HepG2 (cell line): ENCODE data around the gene CPEB3. TPM values are rescaled to one million over a fixed set of nuclear protein-coding genes. Genes with fewer than 3 reads are reported as not detected.

Experiments used
- ARID2 ChIP-seq: sonication (generic); formaldehyde crosslinking; IDR thresholded peaks from 2 replicates; pipeline ENCODE4 v1.8.1; 2022; ENCODE audit warnings: mild to moderate bottlenecking, missing genetic modification reagents, borderline replicate concordance
- ATF4 ChIP-seq, 2 experiments: fragments of 450-650 bp in 1 of 2; sonication (generic) in 1 of 2; formaldehyde crosslinking; IDR thresholded peaks; 2 replicates each; pipeline versions ENCODE4 v1.5.0 to v1.8.0; 2020 to 2022; ENCODE audit warnings: mild to moderate bottlenecking in 1 of 2, missing genetic modification reagents in 1 of 2
- EHMT2 ChIP-seq: fragments of 200-600 bp; sonication (generic); IDR thresholded peaks from 2 replicates; pipeline ENCODE4 v1.7.0; 2017; ENCODE audit warnings: antibody characterized with exemption, low read depth, low read length, borderline replicate concordance
- HOXD1 ChIP-seq: sonication (generic); formaldehyde crosslinking; IDR thresholded peaks from 2 replicates; pipeline ENCODE4 v1.5.0; 2020; ENCODE audit warnings: missing genetic modification reagents
- KDM1A ChIP-seq: IDR thresholded peaks from 2 replicates; pipeline ENCODE4 v1.6.1; 2016; ENCODE audit warnings: missing compliant biosample characterization
- KDM4B ChIP-seq: sonication (generic); formaldehyde crosslinking; IDR thresholded peaks from 2 replicates; pipeline ENCODE4 v1.4.0; 2020; ENCODE audit warnings: missing genetic modification reagents
- MTA3 ChIP-seq: sonication (generic); formaldehyde crosslinking; IDR thresholded peaks from 2 replicates; pipeline ENCODE4 v1.4.0; 2020; ENCODE audit warnings: missing genetic modification reagents
- PBX2 ChIP-seq: IDR thresholded peaks from 2 replicates; pipeline ENCODE4 v1.6.1; 2016; ENCODE audit warnings: control low read depth
- PHF5A ChIP-seq: IDR thresholded peaks from one replicate; pipeline ENCODE4 v1.6.1; 2018; ENCODE audit warnings: low read depth, missing genetic modification reagents; ENCODE audit not compliant: unreplicated experiment
- RBM22 ChIP-seq: fragments of 200-400 bp; formaldehyde crosslinking; optimal IDR thresholded peaks from 2 replicates; pipeline ENCODE3; 2017; ENCODE audit warnings: mild to moderate bottlenecking, low read length, moderate library complexity
- RELA ChIP-seq: sonication (generic); formaldehyde crosslinking; IDR thresholded peaks from 2 replicates; pipeline ENCODE4 v1.4.0; 2020; ENCODE audit warnings: missing genetic modification reagents
- SATB2 ChIP-seq: sonication (generic); formaldehyde crosslinking; IDR thresholded peaks from 2 replicates; pipeline ENCODE4 v1.5.0; 2020; ENCODE audit warnings: missing genetic modification reagents
- SOX13 ChIP-seq, 3 experiments: fragments of 450-650 bp in 1 of 3; sonication (generic) in 1 of 3; formaldehyde crosslinking in 1 of 3; IDR thresholded peaks in 2 of 3; conservative IDR thresholded peaks in 1 of 3; 2 replicates each; pipeline versions ENCODE4 v1.5.0 to v1.6.1; 2016 to 2020; ENCODE audit warnings: antibody characterized with exemption in 1 of 3, mild to moderate bottlenecking in 1 of 3, missing compliant biosample characterization in 1 of 3, missing genetic modification reagents in 1 of 3, moderate library complexity in 1 of 3
- STAT6 ChIP-seq: sonication (generic); formaldehyde crosslinking; IDR thresholded peaks from 2 replicates; pipeline ENCODE4 v1.4.0; 2020; ENCODE audit warnings: missing genetic modification reagents, mild to moderate bottlenecking, borderline replicate concordance
- TBP ChIP-seq: sonication (generic); formaldehyde crosslinking; IDR thresholded peaks from 2 replicates; pipeline ENCODE4 v1.5.0; 2020; ENCODE audit warnings: missing genetic modification reagents
- TERF1 ChIP-seq: sonication (generic); formaldehyde crosslinking; IDR thresholded peaks from 2 replicates; pipeline ENCODE4 v1.8.0; 2022; ENCODE audit warnings: mild to moderate bottlenecking, missing genetic modification reagents, moderate library complexity
- TOPORS ChIP-seq: sonication (generic); formaldehyde crosslinking; IDR thresholded peaks from 2 replicates; pipeline ENCODE4 v1.8.0; 2023; ENCODE audit warnings: mild to moderate bottlenecking, missing genetic modification reagents
- YEATS4 ChIP-seq: sonication (generic); formaldehyde crosslinking; IDR thresholded peaks from 2 replicates; pipeline ENCODE4 v1.4.0; 2020; ENCODE audit warnings: missing genetic modification reagents, borderline replicate concordance
- ZNF101 ChIP-seq: sonication (generic); formaldehyde crosslinking; IDR thresholded peaks from 2 replicates; pipeline ENCODE4 v1.4.0; 2020; ENCODE audit warnings: mild to moderate bottlenecking, low read depth, missing genetic modification reagents, borderline replicate concordance
- ZNF17 ChIP-seq: sonication (generic); formaldehyde crosslinking; IDR thresholded peaks from 2 replicates; pipeline ENCODE4 v1.5.0; 2020; ENCODE audit warnings: mild to moderate bottlenecking, missing genetic modification reagents
- ZNF557 ChIP-seq: sonication (generic); formaldehyde crosslinking; IDR thresholded peaks from 2 replicates; pipeline ENCODE4 v1.4.0; 2020; ENCODE audit warnings: missing genetic modification reagents
- ZNF670 ChIP-seq: sonication (generic); formaldehyde crosslinking; IDR thresholded peaks from 2 replicates; pipeline ENCODE4 v1.8.0; 2022; ENCODE audit warnings: mild to moderate bottlenecking, missing genetic modification reagents, borderline replicate concordance
- ZNF672 ChIP-seq: sonication (generic); formaldehyde crosslinking; IDR thresholded peaks from 2 replicates; pipeline ENCODE4 v1.8.1; 2022; ENCODE audit warnings: missing genetic modification reagents
- polyA plus RNA-seq, 8 experiments: library from polyadenylated mRNA; depleted of rRNA in 3 of 8; stranded (reverse) in 7 of 8; unstranded in 1 of 8; fragments of >200 nt; fragmentation: Illumina TruSeq in 4 of 8; extraction: Trizol in 4 of 8; gene quantifications; 2 replicates each; pipeline versions ENCODE4 v1.2.1 to v1.2.3, GENCODE V29; 2011 to 2016; ENCODE audit warnings: low read depth in 4 of 8, missing spikeins in 1 of 8, mixed read lengths in 1 of 8; ENCODE audit not compliant: insufficient read depth in 1 of 8
- total RNA-seq, 5 experiments: library from RNA; depleted of rRNA; stranded (reverse); fragments of >200 nt; fragmentation: Illumina TruSeq; extraction: Trizol; gene quantifications; 2 replicates each; pipeline ENCODE4 v1.2.3, GENCODE V29; 2016; ENCODE audit warnings: low read depth in 1 of 5

The CPEB3 gene
- total and polyA plus RNA-seq, 2 of the 13 experiments (the other 11 are each of a cell fraction or from before 2014, with no cell fraction given) = 0.66 to 0.70 TPM

- TF ChIP-seq TBP (no peak), RELA (no peak), RBM22 (no peak), KDM1A (no peak), ZNF672 (no peak), SATB2 (CRISPR knock-in tag) (no peak), ATF4 (CRISPR knock-in tag; IDR thresholded peaks at IDR 0.05) (no peak), TOPORS (CRISPR knock-in tag) (no peak), ZNF101 (CRISPR knock-in tag) (no peak), PHF5A (CRISPR knock-in tag) (no peak), ZNF670 (CRISPR knock-in tag) (no peak), STAT6 (CRISPR knock-in tag) (no peak), SOX13 (IDR thresholded peaks at IDR 0.05) (no peak), SOX13 (CRISPR knock-in tag; conservative IDR thresholded peaks at IDR 0.05 in 1 of 2, IDR thresholded peaks at IDR 0.05 in 1 of 2) (peak in 1 of 2 experiments; percentile 57; a peak in 2 of 4 replicates), KDM4B (CRISPR knock-in tag) (no peak), ARID2 (CRISPR knock-in tag) (no peak), TERF1 (no peak), YEATS4 (CRISPR knock-in tag) (no peak), MTA3 (CRISPR knock-in tag) (no peak), PBX2 (CRISPR knock-in tag) (no peak), ZNF17 (CRISPR knock-in tag) (no peak), EHMT2 (no peak), ZNF557 (CRISPR knock-in tag) (no peak), HOXD1 (CRISPR knock-in tag) (no peak)
Measured at GRCh38 chr10:92113911-92114600, 176.8 kb downstream of the CPEB3 start (continued).
